WTC11 (cell line): Measurements from ENCODE around the gene KY. TPM values are rescaled to one million over a fixed set of nuclear protein-coding genes. Genes with fewer than 3 reads are reported as not detected.
"Not testable (repeated sequence)": the region's sequence is repeated elsewhere in the genome, so short reads cannot be mapped to it uniquely, and the experiment has no call there.

Experiments
- ATAC-seq: fragments of 200-7000 bp; cut with Tn5 transposase; 2 replicates; pipeline ENCODE4 v1.10.0; 2021; ENCODE audit warnings: mild to moderate bottlenecking, moderate library complexity
- CTCF ChIA-PET: fragments of 300-600 bp; sonication (Branson Sonifier 250); formaldehyde crosslinking; loops from one replicate; lab custom pipeline; 2021; ENCODE audit warnings: antibody characterized with exemption; lab: Charles Lee
- POLR2A ChIA-PET: fragments of 350-600 bp; sonication (Branson Sonifier 250); formaldehyde crosslinking; loops from one replicate; lab custom pipeline; 2021; ENCODE audit warnings: antibody characterized with exemption; lab: Charles Lee
- DNase-seq: peaks from one replicate; pipeline ENCODE4 v3.0.0; 2021; ENCODE audit warnings: low spot score
- H3K27ac Mint-ChIP-seq: 2 replicates; pipeline ENCODE4 v1.8.0; 2021; ENCODE audit warnings: mixed read lengths
- H3K27me3 Mint-ChIP-seq: 2 replicates; pipeline ENCODE4 v1.8.0; 2021; ENCODE audit warnings: low read depth, mild to moderate bottlenecking, moderate library complexity, mixed read lengths
- H3K36me3 Mint-ChIP-seq: 2 replicates; pipeline ENCODE4 v1.8.0; 2021; ENCODE audit warnings: mixed read lengths
- H3K4me1 Mint-ChIP-seq: 2 replicates; pipeline ENCODE4 v1.8.0; 2022; ENCODE audit warnings: mixed read lengths
- H3K4me3 Mint-ChIP-seq: 2 replicates; pipeline ENCODE4 v1.8.0; 2021; ENCODE audit warnings: mild to moderate bottlenecking, moderate library complexity, mixed read lengths
- H3K9me3 Mint-ChIP-seq: 2 replicates; pipeline ENCODE4 v1.8.0; 2021; ENCODE audit warnings: mixed read lengths
- GRHL2 ChIP-seq: fragments of 250-450 bp; sonication (Bioruptor Pico); IDR thresholded peaks from 2 replicates; pipeline ENCODE4 v1.8.0; 2022; ENCODE audit warnings: mild to moderate bottlenecking, moderate library complexity; ENCODE audit not compliant: insufficient replicate concordance, severe bottlenecking
- HMGA2 ChIP-seq: fragments of 250-450 bp; sonication (Bioruptor Pico); IDR thresholded peaks from 2 replicates; pipeline ENCODE4 v1.4.0; 2021; ENCODE audit warnings: mild to moderate bottlenecking, moderate library complexity
- IRF1 ChIP-seq: sonication (generic); formaldehyde crosslinking; IDR thresholded peaks from 2 replicates; pipeline ENCODE4 v1.8.0; 2023; ENCODE audit warnings: missing genetic modification reagents
- IRF2 ChIP-seq: sonication (generic); formaldehyde crosslinking; IDR thresholded peaks from 2 replicates; pipeline ENCODE4 v1.8.0; 2022; ENCODE audit warnings: low read depth, missing genetic modification reagents, borderline replicate concordance
- JUN ChIP-seq: sonication (generic); formaldehyde crosslinking; IDR thresholded peaks from 2 replicates; pipeline ENCODE4 v1.8.0; 2023; ENCODE audit warnings: mild to moderate bottlenecking, missing genetic modification reagents
- NFATC4 ChIP-seq: fragments of 250-450 bp; sonication (Bioruptor Pico); IDR thresholded peaks from 2 replicates; pipeline ENCODE4 v1.9.0; 2021; ENCODE audit warnings: mild to moderate bottlenecking
- NFE2L1 ChIP-seq: sonication (generic); formaldehyde crosslinking; IDR thresholded peaks from 2 replicates; pipeline ENCODE4 v1.8.1; 2023; ENCODE audit warnings: missing genetic modification reagents
- PRRX2 ChIP-seq: fragments of 250-450 bp; sonication (Bioruptor Pico); IDR thresholded peaks from 2 replicates; pipeline ENCODE4 v1.8.0; 2021; ENCODE audit warnings: mild to moderate bottlenecking
- SMAD3 ChIP-seq: sonication (generic); formaldehyde crosslinking; IDR thresholded peaks from 2 replicates; pipeline ENCODE4 v1.8.0; 2022; ENCODE audit warnings: missing genetic modification reagents, mild to moderate bottlenecking, borderline replicate concordance
- TEAD1 ChIP-seq: sonication (generic); formaldehyde crosslinking; IDR thresholded peaks from 2 replicates; pipeline ENCODE4 v1.8.0; 2022; ENCODE audit warnings: mild to moderate bottlenecking, missing genetic modification reagents
- TEAD4 ChIP-seq: sonication (generic); formaldehyde crosslinking; IDR thresholded peaks from 2 replicates; pipeline ENCODE4 v1.8.0; 2022; ENCODE audit warnings: mild to moderate bottlenecking, missing genetic modification reagents
- ZNF232 ChIP-seq: sonication (generic); formaldehyde crosslinking; IDR thresholded peaks from 2 replicates; pipeline ENCODE4 v1.8.0; 2022; ENCODE audit warnings: mild to moderate bottlenecking, missing genetic modification reagents
- ZNF396 ChIP-seq: fragments of 250-450 bp; sonication (Bioruptor Pico); IDR thresholded peaks from 2 replicates; pipeline ENCODE4 v1.8.0; 2021; ENCODE audit warnings: mild to moderate bottlenecking, moderate library complexity, borderline replicate concordance
- ZNF512 ChIP-seq: sonication (generic); formaldehyde crosslinking; IDR thresholded peaks from 2 replicates; pipeline ENCODE4 v1.8.1; 2022; ENCODE audit warnings: missing genetic modification reagents, borderline replicate concordance
- total RNA-seq: library from RNA; stranded (reverse); gene quantifications from 3 replicates; pipeline ENCODE4 v1.2.3, GENCODE V29; 2021
- TF ChIP-seq, protein P1 (sequence below): sonication (generic); formaldehyde crosslinking; IDR thresholded peaks from 2 replicates; pipeline ENCODE4 v1.8.1; 2022; ENCODE audit warnings: low read depth, missing genetic modification reagents, borderline replicate concordance
- TF ChIP-seq, protein P2 (sequence below): sonication (generic); formaldehyde crosslinking; IDR thresholded peaks from 2 replicates; pipeline ENCODE4 v1.8.0; 2022; ENCODE audit warnings: mild to moderate bottlenecking, missing genetic modification reagents
- TF ChIP-seq, protein P3 (sequence below): fragments of 250-450 bp; sonication (Bioruptor Pico); IDR thresholded peaks from 2 replicates; pipeline ENCODE4 v1.9.0; 2021; ENCODE audit warnings: mild to moderate bottlenecking
- TF ChIP-seq, protein P4 (sequence below): sonication (generic); formaldehyde crosslinking; IDR thresholded peaks from 2 replicates; pipeline ENCODE4 v1.8.0; 2022; ENCODE audit warnings: missing genetic modification reagents

The KY gene
- total RNA-seq, 1 experiment from 2014 or later, result not detected

DNA sequence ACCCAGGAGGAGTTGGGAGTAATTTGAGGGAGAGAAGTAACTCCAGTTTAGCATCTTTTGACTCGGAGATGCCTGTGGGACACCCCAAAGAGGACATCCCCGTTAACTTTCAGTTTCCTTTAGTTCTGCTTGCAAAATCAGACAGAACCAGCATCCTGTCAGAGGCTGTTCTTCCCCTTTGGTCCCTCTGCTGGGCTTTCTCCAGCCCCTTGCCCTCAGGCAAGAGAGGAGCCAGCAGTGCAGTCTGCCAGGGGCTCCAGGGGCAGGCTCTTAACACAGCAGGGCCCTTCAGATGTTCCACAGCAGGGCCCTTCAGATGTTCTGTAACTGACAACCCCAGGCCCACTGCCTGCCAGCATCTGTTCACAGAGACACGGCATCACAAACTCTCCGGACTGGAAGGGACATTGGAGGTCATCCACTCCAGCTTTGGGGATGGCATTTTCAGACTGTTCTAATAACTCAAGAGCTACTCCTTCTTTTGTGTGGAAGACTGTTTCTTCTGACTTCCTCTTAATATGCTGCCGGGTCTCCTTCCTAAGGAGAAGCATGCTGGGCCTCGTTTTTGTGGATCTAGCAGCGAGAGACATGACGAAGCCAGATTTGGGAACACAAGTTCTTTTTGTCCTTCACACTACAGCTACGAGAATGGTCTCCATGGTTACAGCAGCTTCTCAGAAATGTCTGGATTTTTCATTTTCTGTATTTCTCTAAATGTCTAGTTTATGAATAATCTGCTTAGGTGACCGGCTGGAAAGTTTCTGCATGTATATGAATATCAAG is 51.9 kb downstream of the KY start (continued):
- TF ChIP-seq, protein P1, sequence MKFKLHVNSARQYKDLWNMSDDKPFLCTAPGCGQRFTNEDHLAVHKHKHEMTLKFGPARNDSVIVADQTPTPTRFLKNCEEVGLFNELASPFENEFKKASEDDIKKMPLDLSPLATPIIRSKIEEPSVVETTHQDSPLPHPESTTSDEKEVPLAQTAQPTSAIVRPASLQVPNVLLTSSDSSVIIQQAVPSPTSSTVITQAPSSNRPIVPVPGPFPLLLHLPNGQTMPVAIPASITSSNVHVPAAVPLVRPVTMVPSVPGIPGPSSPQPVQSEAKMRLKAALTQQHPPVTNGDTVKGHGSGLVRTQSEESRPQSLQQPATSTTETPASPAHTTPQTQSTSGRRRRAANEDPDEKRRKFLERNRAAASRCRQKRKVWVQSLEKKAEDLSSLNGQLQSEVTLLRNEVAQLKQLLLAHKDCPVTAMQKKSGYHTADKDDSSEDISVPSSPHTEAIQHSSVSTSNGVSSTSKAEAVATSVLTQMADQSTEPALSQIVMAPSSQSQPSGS (CRISPR knock-in tag), result no peak

DNA sequence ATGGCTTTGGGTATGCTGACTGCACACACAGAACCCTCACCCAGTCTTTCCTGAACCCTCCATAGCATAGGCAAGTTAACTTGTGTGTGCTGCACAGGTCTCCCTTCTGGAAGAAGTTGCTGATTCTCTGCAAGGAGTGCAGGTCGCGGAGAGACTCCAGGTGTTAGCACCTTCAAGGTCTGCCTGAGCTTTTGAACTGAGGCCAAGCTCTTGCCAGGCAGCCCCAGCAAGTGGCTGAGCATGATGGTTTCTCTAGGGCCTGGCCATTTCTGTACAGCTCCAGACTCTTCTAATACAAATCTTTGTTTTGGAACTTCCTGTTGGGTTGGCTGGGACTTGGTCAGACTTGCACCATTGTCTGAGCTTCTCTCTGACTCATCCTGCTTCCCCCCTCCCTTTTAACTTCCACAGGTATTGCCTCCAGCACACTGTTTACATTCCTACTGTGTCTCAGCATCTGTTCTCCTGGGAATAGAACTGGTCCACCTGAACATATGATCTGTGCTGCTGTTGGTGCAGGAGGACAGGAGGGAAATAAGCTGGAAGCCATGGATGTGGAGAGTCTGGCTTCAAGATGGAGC is 53.3 kb downstream of the KY start:
- ChIA-PET POLR2A (no interaction called here), CTCF (interaction anchor here (1.2 kb wide), 1 partner anchor 157 kb away, joined by 4 read pairs; no protein-coding TSS in a partner anchor)
- no peak overlapping the region for H3K4me3 Mint-ChIP-seq
- DNase-seq (no peak), ATAC-seq (no peak)
- H3K4me1 Mint-ChIP-seq, result peaks cover 15% of the 10 kb centered on the region
- no peaks in the 10 kb centered on the region for H3K36me3 Mint-ChIP-seq
- H3K27ac Mint-ChIP-seq, result no peak overlapping the region
- H3K27me3 Mint-ChIP-seq, result peaks cover 12% of the 10 kb centered on the region
- TF ChIP-seq IRF1 (no peak), ZNF396 (CRISPR knock-in tag) (no peak), PRRX2 (CRISPR knock-in tag) (no peak), HMGA2 (CRISPR knock-in tag) (no peak), TEAD1 (CRISPR knock-in tag) (no peak), ZNF512 (CRISPR knock-in tag) (no peak), TEAD4 (CRISPR knock-in tag) (no peak), IRF2 (CRISPR knock-in tag) (no peak), NFATC4 (no peak), NFE2L1 (CRISPR knock-in tag) (no peak), JUN (CRISPR knock-in tag) (no peak), SMAD3 (CRISPR knock-in tag) (no peak), ZNF232 (CRISPR knock-in tag) (no peak), GRHL2 (CRISPR knock-in tag) (no peak)
- TF ChIP-seq, protein P2, sequence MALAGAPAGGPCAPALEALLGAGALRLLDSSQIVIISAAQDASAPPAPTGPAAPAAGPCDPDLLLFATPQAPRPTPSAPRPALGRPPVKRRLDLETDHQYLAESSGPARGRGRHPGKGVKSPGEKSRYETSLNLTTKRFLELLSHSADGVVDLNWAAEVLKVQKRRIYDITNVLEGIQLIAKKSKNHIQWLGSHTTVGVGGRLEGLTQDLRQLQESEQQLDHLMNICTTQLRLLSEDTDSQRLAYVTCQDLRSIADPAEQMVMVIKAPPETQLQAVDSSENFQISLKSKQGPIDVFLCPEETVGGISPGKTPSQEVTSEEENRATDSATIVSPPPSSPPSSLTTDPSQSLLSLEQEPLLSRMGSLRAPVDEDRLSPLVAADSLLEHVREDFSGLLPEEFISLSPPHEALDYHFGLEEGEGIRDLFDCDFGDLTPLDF (CRISPR knock-in tag), result no peak
- TF ChIP-seq, protein P3, sequence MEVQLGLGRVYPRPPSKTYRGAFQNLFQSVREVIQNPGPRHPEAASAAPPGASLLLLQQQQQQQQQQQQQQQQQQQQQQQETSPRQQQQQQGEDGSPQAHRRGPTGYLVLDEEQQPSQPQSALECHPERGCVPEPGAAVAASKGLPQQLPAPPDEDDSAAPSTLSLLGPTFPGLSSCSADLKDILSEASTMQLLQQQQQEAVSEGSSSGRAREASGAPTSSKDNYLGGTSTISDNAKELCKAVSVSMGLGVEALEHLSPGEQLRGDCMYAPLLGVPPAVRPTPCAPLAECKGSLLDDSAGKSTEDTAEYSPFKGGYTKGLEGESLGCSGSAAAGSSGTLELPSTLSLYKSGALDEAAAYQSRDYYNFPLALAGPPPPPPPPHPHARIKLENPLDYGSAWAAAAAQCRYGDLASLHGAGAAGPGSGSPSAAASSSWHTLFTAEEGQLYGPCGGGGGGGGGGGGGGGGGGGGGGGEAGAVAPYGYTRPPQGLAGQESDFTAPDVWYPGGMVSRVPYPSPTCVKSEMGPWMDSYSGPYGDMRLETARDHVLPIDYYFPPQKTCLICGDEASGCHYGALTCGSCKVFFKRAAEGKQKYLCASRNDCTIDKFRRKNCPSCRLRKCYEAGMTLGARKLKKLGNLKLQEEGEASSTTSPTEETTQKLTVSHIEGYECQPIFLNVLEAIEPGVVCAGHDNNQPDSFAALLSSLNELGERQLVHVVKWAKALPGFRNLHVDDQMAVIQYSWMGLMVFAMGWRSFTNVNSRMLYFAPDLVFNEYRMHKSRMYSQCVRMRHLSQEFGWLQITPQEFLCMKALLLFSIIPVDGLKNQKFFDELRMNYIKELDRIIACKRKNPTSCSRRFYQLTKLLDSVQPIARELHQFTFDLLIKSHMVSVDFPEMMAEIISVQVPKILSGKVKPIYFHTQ (CRISPR knock-in tag), result no peak
- TF ChIP-seq, protein P4, sequence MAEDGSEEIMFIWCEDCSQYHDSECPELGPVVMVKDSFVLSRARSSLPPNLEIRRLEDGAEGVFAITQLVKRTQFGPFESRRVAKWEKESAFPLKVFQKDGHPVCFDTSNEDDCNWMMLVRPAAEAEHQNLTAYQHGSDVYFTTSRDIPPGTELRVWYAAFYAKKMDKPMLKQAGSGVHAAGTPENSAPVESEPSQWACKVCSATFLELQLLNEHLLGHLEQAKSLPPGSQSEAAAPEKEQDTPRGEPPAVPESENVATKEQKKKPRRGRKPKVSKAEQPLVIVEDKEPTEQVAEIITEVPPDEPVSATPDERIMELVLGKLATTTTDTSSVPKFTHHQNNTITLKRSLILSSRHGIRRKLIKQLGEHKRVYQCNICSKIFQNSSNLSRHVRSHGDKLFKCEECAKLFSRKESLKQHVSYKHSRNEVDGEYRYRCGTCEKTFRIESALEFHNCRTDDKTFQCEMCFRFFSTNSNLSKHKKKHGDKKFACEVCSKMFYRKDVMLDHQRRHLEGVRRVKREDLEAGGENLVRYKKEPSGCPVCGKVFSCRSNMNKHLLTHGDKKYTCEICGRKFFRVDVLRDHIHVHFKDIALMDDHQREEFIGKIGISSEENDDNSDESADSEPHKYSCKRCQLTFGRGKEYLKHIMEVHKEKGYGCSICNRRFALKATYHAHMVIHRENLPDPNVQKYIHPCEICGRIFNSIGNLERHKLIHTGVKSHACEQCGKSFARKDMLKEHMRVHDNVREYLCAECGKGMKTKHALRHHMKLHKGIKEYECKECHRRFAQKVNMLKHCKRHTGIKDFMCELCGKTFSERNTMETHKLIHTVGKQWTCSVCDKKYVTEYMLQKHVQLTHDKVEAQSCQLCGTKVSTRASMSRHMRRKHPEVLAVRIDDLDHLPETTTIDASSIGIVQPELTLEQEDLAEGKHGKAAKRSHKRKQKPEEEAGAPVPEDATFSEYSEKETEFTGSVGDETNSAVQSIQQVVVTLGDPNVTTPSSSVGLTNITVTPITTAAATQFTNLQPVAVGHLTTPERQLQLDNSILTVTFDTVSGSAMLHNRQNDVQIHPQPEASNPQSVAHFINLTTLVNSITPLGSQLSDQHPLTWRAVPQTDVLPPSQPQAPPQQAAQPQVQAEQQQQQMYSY (CRISPR knock-in tag), result no peak
- no peaks in the 10 kb centered on the region for H3K9me3 Mint-ChIP-seq

- ATAC-seq, H3K9me3 Mint-ChIP-seq, POLR2A ChIA-PET, H3K27ac Mint-ChIP-seq, CTCF ChIA-PET, H3K4me3 Mint-ChIP-seq, H3K4me1 Mint-ChIP-seq, H3K36me3 Mint-ChIP-seq, H3K27me3 Mint-ChIP-seq, DNase-seq: not testable (repeated sequence)
Observed at GRCh38 chr3:134594986-134595385, 55.8 kb downstream of the KY start.
